Measurements from ENCODE around the gene P2RY6.
A peak's percentile ranks its signal among the peaks of the same experiment; 100 is the strongest.

The P2RY6 gene

GRCh38 chr11:73291781-73292524 lies 19.8 kb downstream of the P2RY6 start:
- ChIA-PET CTCF (interaction anchor here (0.6 to 2.2 kb wide), 3 partner anchors 9 to 43 kb away, joined by 5 to 6 read pairs (median 5); no protein-coding TSS in a partner anchor), POLR2A (no interaction called here)
- DNase-seq (ENCODE audit: extremely low spot score), result no peak
- TF ChIP-seq FOXM1 (IDR thresholded peaks at IDR 0.05; ENCODE audit: borderline replicate concordance) (no peak), ZNF384 (IDR thresholded peaks at IDR 0.05) (no peak), TARDBP (IDR thresholded peaks at IDR 0.05) (no peak), HDGF (IDR thresholded peaks at IDR 0.05; ENCODE audit: borderline replicate concordance) (no peak), L3MBTL2 (conservative IDR thresholded peaks at IDR 0.05) (no peak), NFRKB (IDR thresholded peaks at IDR 0.05) (no peak)

- CTCF ChIA-PET, result interaction anchor here (0.6 to 2.2 kb wide), 3 partner anchors 10 to 43 kb away, joined by 5 to 6 read pairs (median 5); no protein-coding TSS in a partner anchor
- DNase-seq (ENCODE audit: extremely low spot score), result no peak
- TF ChIP-seq SP1 (IDR thresholded peaks at IDR 0.05) (no peak), PKNOX1 (IDR thresholded peaks at IDR 0.05) (no peak), ARNT (IDR thresholded peaks at IDR 0.05) (no peak), NFRKB (IDR thresholded peaks at IDR 0.05) (no peak), CTBP1 (IDR thresholded peaks at IDR 0.05; ENCODE audit: borderline replicate concordance) (no peak), HDGF (IDR thresholded peaks at IDR 0.05; ENCODE audit: borderline replicate concordance) (no peak), LEF1 (IDR thresholded peaks at IDR 0.05; ENCODE audit: borderline replicate concordance) (no peak), SUZ12 (IDR thresholded peaks at IDR 0.05) (no peak), ELF4 (IDR thresholded peaks at IDR 0.05) (no peak), L3MBTL2 (conservative IDR thresholded peaks at IDR 0.05) (no peak), BHLHE40 (IDR thresholded peaks at IDR 0.05; ENCODE audit: borderline replicate concordance) (no peak), FOXK2 (IDR thresholded peaks at IDR 0.05) (no peak), FOXM1 (IDR thresholded peaks at IDR 0.05; ENCODE audit: borderline replicate concordance) (no peak), TARDBP (IDR thresholded peaks at IDR 0.05) (no peak), FOXA1 (IDR thresholded peaks at IDR 0.05) (no peak), ZNF384 (IDR thresholded peaks at IDR 0.05) (no peak)
- POLR2A ChIA-PET, result no interaction called here
Observed at GRCh38 chr11:73292525-73292894, 20.4 kb downstream of the P2RY6 start.

- no peak for DNase-seq (ENCODE audit: extremely low spot score)
- POLR2A ChIA-PET, result no interaction called here
- CTCF ChIA-PET, result interaction anchor here (0.6 to 2.2 kb wide), 3 partner anchors 42 to 703 kb away, joined by 3 to 6 read pairs (median 4); no protein-coding TSS in a partner anchor
- no peak for TF ChIP-seq SP1 (IDR thresholded peaks at IDR 0.05)
- TF ChIP-seq FOXM1 (IDR thresholded peaks at IDR 0.05; ENCODE audit: borderline replicate concordance), result no peak
- TF ChIP-seq NFRKB (IDR thresholded peaks at IDR 0.05), result no peak
- TF ChIP-seq FOXK2 (IDR thresholded peaks at IDR 0.05), result no peak
- no peak for TF ChIP-seq BHLHE40 (IDR thresholded peaks at IDR 0.05; ENCODE audit: borderline replicate concordance)
- no peak for TF ChIP-seq LEF1 (IDR thresholded peaks at IDR 0.05; ENCODE audit: borderline replicate concordance)
- TF ChIP-seq ZNF384 (IDR thresholded peaks at IDR 0.05), result no peak
Observed at GRCh38 chr11:73293356-73293936, 21.3 kb downstream of the P2RY6 start.

GRCh38 chr11:73294604-73295003 lies 22.5 kb downstream of the P2RY6 start:
- TF ChIP-seq LEF1 (IDR thresholded peaks at IDR 0.05; ENCODE audit: borderline replicate concordance) (no peak), HDGF (IDR thresholded peaks at IDR 0.05; ENCODE audit: borderline replicate concordance) (no peak), ARNT (IDR thresholded peaks at IDR 0.05) (no peak)
- DNase-seq (ENCODE audit: extremely low spot score), result no peak
- ChIA-PET POLR2A (no interaction called here), CTCF (interaction anchor here (0.6 to 1.4 kb wide), 8 partner anchors 11 to 311 kb away, joined by 3 to 8 read pairs (median 4); no protein-coding TSS in a partner anchor)

GRCh38 chr11:73295241-73295995 lies 23.3 kb downstream of the P2RY6 start:
- peak; percentile 81 for DNase-seq (ENCODE audit: extremely low spot score)
- CTCF ChIA-PET, result interaction anchor here (0.6 to 1.3 kb wide), 6 partner anchors 10 to 311 kb away, joined by 3 to 8 read pairs (median 4); no protein-coding TSS in a partner anchor
- POLR2A ChIA-PET, result no interaction called here
- TF ChIP-seq FOXK2 (IDR thresholded peaks at IDR 0.05) (no peak), PKNOX1 (IDR thresholded peaks at IDR 0.05) (no peak), SP1 (IDR thresholded peaks at IDR 0.05) (no peak), LEF1 (IDR thresholded peaks at IDR 0.05; ENCODE audit: borderline replicate concordance) (no peak), FOXA1 (IDR thresholded peaks at IDR 0.05) (no peak)

- no peak for DNase-seq (ENCODE audit: extremely low spot score)
- TF ChIP-seq NFRKB (IDR thresholded peaks at IDR 0.05), result no peak
- no peak for TF ChIP-seq ARNT (IDR thresholded peaks at IDR 0.05)
- no peak for TF ChIP-seq L3MBTL2 (conservative IDR thresholded peaks at IDR 0.05)
- no peak for TF ChIP-seq LEF1 (IDR thresholded peaks at IDR 0.05; ENCODE audit: borderline replicate concordance)
- no peak for TF ChIP-seq FOXK2 (IDR thresholded peaks at IDR 0.05)
- TF ChIP-seq CTBP1 (IDR thresholded peaks at IDR 0.05; ENCODE audit: borderline replicate concordance), result no peak
- no peak for TF ChIP-seq TARDBP (IDR thresholded peaks at IDR 0.05)
- TF ChIP-seq FOXM1 (IDR thresholded peaks at IDR 0.05; ENCODE audit: borderline replicate concordance), result no peak
- TF ChIP-seq BHLHE40 (IDR thresholded peaks at IDR 0.05; ENCODE audit: borderline replicate concordance), result no peak
- TF ChIP-seq SUZ12 (IDR thresholded peaks at IDR 0.05), result no peak
- no peak for TF ChIP-seq ZNF384 (IDR thresholded peaks at IDR 0.05)
- CTCF ChIA-PET, result no interaction called here
- POLR2A ChIA-PET, result no interaction called here
Observed at GRCh38 chr11:73295996-73296318, 23.8 kb downstream of the P2RY6 start.

Data from HEK293T (cell line).